PC-3 (cell line): ENCODE data around the gene MUCL3. TPM values are rescaled to one million over a fixed set of nuclear protein-coding genes. Genes with fewer than 3 reads are reported as not detected.

Experiments
- ATAC-seq: fragments of 200-7000 bp; cut with Tn5 transposase; 2 replicates; pipeline ENCODE4 v1.9.1; 2020; ENCODE audit warnings: mild to moderate bottlenecking, moderate library complexity
- BruUV-seq: library from RNA; stranded (reverse); fragments of 400-500 nt; replicated peaks from 2 replicates; lab custom pipeline; 2021; lab: Mats Ljungman, UMichigan
- CTCF ChIA-PET: fragments of 300-600 bp; sonication (Branson Sonifier 250); formaldehyde crosslinking; loops from one replicate; lab custom pipeline; 2022; ENCODE audit warnings: antibody characterized with exemption; lab: Charles Lee
- POLR2A ChIA-PET: fragments of 300-600 bp; sonication (Branson Sonifier 250); formaldehyde crosslinking; loops from one replicate; lab custom pipeline; 2022; ENCODE audit warnings: antibody characterized with exemption; ENCODE audit not compliant: unreplicated experiment; lab: Charles Lee
- DNase-seq: peaks from one replicate; pipeline ENCODE4 v3.0.0-alpha.2; 2015
- H2AFZ ChIP-seq: fragments of 300-600 bp; sonication (generic); 2 replicates; pipeline ENCODE4 v1.6.0; 2016; ENCODE audit warnings: antibody characterized with exemption, low read length
- H3F3A ChIP-seq: fragments of 300-600 bp; sonication (generic); one replicate; pipeline ENCODE4 v1.6.0; 2017; ENCODE audit warnings: antibody characterized with exemption, low read length, control low read depth, mild to moderate bottlenecking; ENCODE audit not compliant: unreplicated experiment
- H3K27ac ChIP-seq: fragments of 300-600 bp; sonication (generic); 2 replicates; pipeline ENCODE4 v1.5.1; 2016; ENCODE audit warnings: mild to moderate bottlenecking, low read length
- H3K27me3 ChIP-seq: fragments of 300-600 bp; sonication (generic); 2 replicates; pipeline ENCODE4 v1.6.1; 2016; ENCODE audit warnings: low read length, mixed read lengths
- H3K36me3 ChIP-seq: fragments of 300-600 bp; sonication (generic); 2 replicates; pipeline ENCODE4 v1.6.1; 2016; ENCODE audit warnings: low read depth, mixed run types, low read length, mixed read lengths
- H3K4me1 ChIP-seq: fragments of 300-600 bp; sonication (generic); 2 replicates; pipeline ENCODE4 v1.5.1; 2016; ENCODE audit warnings: low read length; ENCODE audit not compliant: insufficient read depth
- H3K4me2 ChIP-seq: fragments of 300-600 bp; sonication (generic); 2 replicates; pipeline ENCODE4 v1.6.0; 2016; ENCODE audit warnings: low read length
- H3K4me3 ChIP-seq: fragments of 300-600 bp; sonication (generic); 2 replicates; pipeline ENCODE4 v1.5.1; 2016; ENCODE audit warnings: mild to moderate bottlenecking, low read length, mixed read lengths
- H3K79me2 ChIP-seq: fragments of 300-600 bp; sonication (generic); 2 replicates; pipeline ENCODE4 v1.6.1; 2017; ENCODE audit warnings: low read length, mixed read lengths
- H3K9ac ChIP-seq: fragments of 300-600 bp; sonication (generic); 2 replicates; pipeline ENCODE4 v1.6.0; 2016; ENCODE audit warnings: mild to moderate bottlenecking, low read length
- H3K9me2 ChIP-seq: fragments of 300-600 bp; sonication (generic); replicated peaks from 2 replicates; pipeline ENCODE4 v1.6.1; 2016; ENCODE audit warnings: mixed run types, low read length, mixed read lengths
- H3K9me3 ChIP-seq: fragments of 300-600 bp; sonication (generic); 2 replicates; pipeline ENCODE4 v1.6.1; 2016; ENCODE audit warnings: low read length, mixed read lengths
- H4K20me1 ChIP-seq: fragments of 300-600 bp; sonication (generic); 2 replicates; pipeline ENCODE4 v1.6.1; 2016; ENCODE audit warnings: low read length, mixed read lengths
- CTCF ChIP-seq: fragments of 300-600 bp; sonication (generic); conservative IDR thresholded peaks from 2 replicates; pipeline ENCODE4 v1.5.1; 2017; ENCODE audit warnings: antibody characterized with exemption, low read depth, mild to moderate bottlenecking, low read length
- EZH2 ChIP-seq: fragments of 300-600 bp; sonication (generic); IDR thresholded peaks from one replicate; pipeline ENCODE4 v1.6.1; 2017; ENCODE audit warnings: antibody characterized with exemption, mild to moderate bottlenecking, low read length; ENCODE audit not compliant: unreplicated experiment
- EZH2phosphoT487 ChIP-seq: fragments of 300-600 bp; sonication (generic); IDR thresholded peaks from 2 replicates; pipeline ENCODE4 v1.6.1; 2018; ENCODE audit warnings: mild to moderate bottlenecking, antibody characterized with exemption, low read length, borderline replicate concordance
- intact Hi-C: fragments of 100-400 bp; cut with micrococcal nuclease; formaldehyde crosslinking; loops from 2 replicates; pipeline ENCODE4 v1.9.0; 2023
- total RNA-seq: library from RNA; depleted of rRNA; stranded (reverse); fragments of >200 nt; gene quantifications from 2 replicates; pipeline ENCODE4 v1.2.3, GENCODE V29; 2014

The MUCL3 gene
- total RNA-seq, 1 experiment from 2014 or later: 0.04 TPM

- ATAC-seq (no peak), DNase-seq (no peak)
- Histone ChIP-seq H3K4me3 (no peak overlapping the region), H3K9ac (no peak overlapping the region), H3K4me1 (peaks cover 8% of the 10 kb centered on the region; the same call in 1 of the 2 replicates), H3F3A (no peaks in the 10 kb centered on the region), H2AFZ (no peak overlapping the region), H3K4me2 (no peak overlapping the region), H3K79me2 (no peaks in the 10 kb centered on the region), H3K9me2 (no peaks in the 10 kb centered on the region), H4K20me1 (no peaks in the 10 kb centered on the region), H3K36me3 (no peaks in the 10 kb centered on the region), H3K9me3 (no peaks in the 10 kb centered on the region), H3K27ac (no peak overlapping the region), H3K27me3 (no peaks in the 10 kb centered on the region)
- TF ChIP-seq CTCF (no peak), EZH2 (no peak), EZH2phosphoT487 (no peak)
- BruUV-seq: no TSS peak
- ChIA-PET CTCF (no interaction called here), POLR2A (no interaction called here)
- intact Hi-C loops: loop anchor here (10.0 kb wide), 1 partner anchor 45 kb away; the partner anchor contains the start of gene SFTA2
Measured at GRCh38 chr6:30979690-30980089, 38.9 kb downstream of the MUCL3 start.

DNA sequence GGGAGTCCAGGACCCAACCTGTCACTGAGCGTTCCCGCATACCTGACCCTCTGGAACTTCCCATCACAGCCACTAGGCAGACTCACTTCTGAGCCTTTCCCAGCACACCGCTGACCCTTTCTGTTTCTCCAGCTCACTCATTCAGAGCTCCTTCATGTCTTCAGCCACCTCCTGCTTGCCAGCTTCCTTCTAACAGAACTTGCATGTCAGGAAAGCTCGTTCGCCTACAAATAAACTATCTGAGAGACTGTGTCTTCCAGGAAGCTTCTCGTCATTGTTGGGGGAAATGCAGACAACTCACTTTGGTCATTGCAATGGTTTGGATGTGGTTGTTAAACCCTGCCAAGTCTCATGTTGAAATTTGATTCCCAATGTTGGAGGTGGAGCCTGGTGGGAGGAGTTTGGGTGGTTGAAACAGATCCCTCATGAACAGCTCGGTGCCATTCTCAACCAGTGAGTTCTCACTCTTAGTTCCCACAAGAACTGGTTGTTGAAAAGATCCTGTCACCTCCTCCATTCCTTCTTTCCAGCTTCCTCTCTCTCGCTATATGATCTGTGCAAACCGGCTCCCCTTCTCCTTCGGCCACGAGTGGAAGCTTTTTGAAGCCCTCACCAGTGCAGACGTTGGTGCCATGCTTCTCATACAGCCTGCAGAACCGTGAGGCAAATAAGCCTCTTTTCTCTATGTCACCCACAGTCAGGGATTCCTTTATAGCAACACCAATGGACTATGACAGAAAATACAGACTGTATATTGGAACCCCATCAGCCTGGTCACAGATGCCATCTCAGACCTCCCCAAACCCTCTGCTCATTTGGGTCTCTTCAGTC lies 41.4 kb downstream of the MUCL3 start:
- H3K4me2 ChIP-seq: peak overlapping the region; percentile 66
- H3K9me2 ChIP-seq: no peaks in the 10 kb centered on the region
- intact Hi-C loops: loop anchor here (10.0 kb wide), 1 partner anchor 47 kb away; the partner anchor contains the start of gene SFTA2
- DNase-seq (peak; percentile 58), ATAC-seq (peak; percentile 70)
- H3K79me2 ChIP-seq: no peaks in the 10 kb centered on the region
- no TSS peak for BruUV-seq
- no peaks in the 10 kb centered on the region for H3K36me3 ChIP-seq
- no peaks in the 10 kb centered on the region for H3K27me3 ChIP-seq
- no peak for TF ChIP-seq EZH2phosphoT487
- TF ChIP-seq EZH2: no peak
- 0 out of 2 replicates have a peak, but pooled peaks have one; percentile 29 for TF ChIP-seq CTCF
- H3K9ac ChIP-seq: no peak overlapping the region
- POLR2A ChIA-PET: no interaction called here
- no peak overlapping the region for H3K27ac ChIP-seq
- no peaks in the 10 kb centered on the region for H3K9me3 ChIP-seq
- 0 out of 2 replicates have a peak, but pooled peaks cover 3% of the 10 kb centered on the region for H3K4me1 ChIP-seq
- no peaks in the 10 kb centered on the region for H3F3A ChIP-seq
- H3K4me3 ChIP-seq: no peak overlapping the region; the same call in 1 of the 2 replicates
- H2AFZ ChIP-seq: peak overlapping the region; percentile 65
- no peaks in the 10 kb centered on the region for H4K20me1 ChIP-seq
- CTCF ChIA-PET: interaction anchor here (0.6 kb wide), 2 partner anchors 68 to 89 kb away, joined by 3 to 5 read pairs; partner anchors contain the start of gene VARS2

DNA sequence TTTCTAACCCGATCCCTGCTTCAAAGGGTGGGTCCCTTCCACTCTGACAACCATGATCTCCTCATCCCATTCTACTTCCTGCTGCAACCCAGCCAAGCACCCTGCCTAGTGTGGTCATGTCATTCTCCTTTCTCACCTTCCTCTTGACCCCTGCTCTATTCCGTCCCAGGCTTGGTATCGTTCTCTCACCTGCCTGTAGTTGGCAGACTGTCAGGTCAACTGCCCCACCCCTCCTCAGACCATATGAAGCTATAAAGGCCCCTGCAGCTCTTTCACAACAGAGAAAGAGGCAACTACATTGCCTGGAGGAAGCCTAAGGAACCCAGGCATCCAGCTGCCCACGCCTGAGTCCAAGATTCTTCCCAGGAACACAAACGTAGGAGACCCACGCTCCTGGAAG lies 42.7 kb downstream of the MUCL3 start, which contains the start of gene MUC21:
Gene MUC21 (plus strand): TSS at position 280 of the 400 bp plus-strand sequence. CDS start 241 bp downstream, outside the sequence.
- no peak for TF ChIP-seq EZH2
- no peak for TF ChIP-seq EZH2phosphoT487
- TF ChIP-seq CTCF: no peak
- H2AFZ ChIP-seq: peak within 1 kb of the TSS; percentile 65; the same call in 1 of the 2 replicates
- H3K4me1 ChIP-seq: 0 out of 2 replicates have a peak, but pooled peaks cover 3% of the 10 kb centered on the region
- H3K36me3 ChIP-seq: no peaks in the 10 kb centered on the region
- no peaks in the 10 kb centered on the region for H3K79me2 ChIP-seq
- H3K9me2 ChIP-seq: no peaks in the 10 kb centered on the region
- POLR2A ChIA-PET: no interaction called here
- CTCF ChIA-PET: no interaction called here
- H3K9me3 ChIP-seq: no peaks in the 10 kb centered on the region
- intact Hi-C loops: loop anchor here (10.0 kb wide), 1 partner anchor 49 kb away; the partner anchor contains the start of gene SFTA2
- H3K4me3 ChIP-seq: no peak within 1 kb of the TSS
- H3K27ac ChIP-seq: no peak within 1 kb of the TSS
- no peak within 1 kb of the TSS for H3K4me2 ChIP-seq
- ATAC-seq: no peak
- H4K20me1 ChIP-seq: no peaks in the 10 kb centered on the region
- no peaks in the 10 kb centered on the region for H3K27me3 ChIP-seq
- H3K9ac ChIP-seq: no peak within 1 kb of the TSS
- BruUV-seq: no TSS peak
- DNase-seq: no peak
- no peaks in the 10 kb centered on the region for H3F3A ChIP-seq
